Activated naive CD4-positive, alpha-beta T cell treated with anti-CD3 and anti-CD28 coated beads, Interleukin-2, amount 50 U/mL, for 16 hours (primary cell): ENCODE data around the gene CDKN2B-AS1.

Source experiments
- DNase-seq: peaks from one replicate; pipeline ENCODE4 v3.0.0-alpha.2; 2020

The CDKN2B-AS1 gene

GRCh38 chr9:21982861-21983560 is 11.6 kb upstream of the CDKN2B-AS1 start:
- no peak for DNase-seq

- DNase-seq: no peak
Observed at GRCh38 chr9:21983561-21983935, 11.0 kb upstream of the CDKN2B-AS1 start.

GRCh38 chr9:21984101-21984500 is 10.5 kb upstream of the CDKN2B-AS1 start:
- DNase-seq: no peak

- DNase-seq: no peak
Observed at GRCh38 chr9:21985964-21986667, 8.5 kb upstream of the CDKN2B-AS1 start.

- no peak for DNase-seq
Observed at GRCh38 chr9:21988056-21988990, 6.3 kb upstream of the CDKN2B-AS1 start.

GRCh38 chr9:21989440-21990189 is 5.0 kb upstream of the CDKN2B-AS1 start:
- no peak for DNase-seq

- DNase-seq: no peak
Observed at GRCh38 chr9:21991072-21991959, 3.3 kb upstream of the CDKN2B-AS1 start.

- DNase-seq: no peak
Observed at GRCh38 chr9:21993007-21993406, 1.6 kb upstream of the CDKN2B-AS1 start.

- peak; percentile 32 for DNase-seq
Observed at GRCh38 chr9:21993893-21994555, 567 bp upstream of the CDKN2B-AS1 start, which contains the start of gene CDKN2A. CDKN2A (minus strand) TSS chr9:21994392.

GRCh38 chr9:21995006-21995665 is 545 bp downstream of the CDKN2B-AS1 start:
- peak; percentile 56 for DNase-seq

GRCh38 chr9:21995666-21996398 is 1.2 kb downstream of the CDKN2B-AS1 start:
- DNase-seq: no peak

- DNase-seq: no peak
Observed at GRCh38 chr9:21996438-21996837, 1.8 kb downstream of the CDKN2B-AS1 start.

- DNase-seq: no peak
Observed at GRCh38 chr9:21996858-21997257, 2.3 kb downstream of the CDKN2B-AS1 start.

GRCh38 chr9:21997480-21997879 is 2.9 kb downstream of the CDKN2B-AS1 start:
- DNase-seq: no peak

GRCh38 chr9:21998026-21998425 is 3.4 kb downstream of the CDKN2B-AS1 start:
- DNase-seq: no peak

GRCh38 chr9:22002038-22002437 is 7.4 kb downstream of the CDKN2B-AS1 start:
- DNase-seq: no peak

GRCh38 chr9:22005021-22005701 is 10.6 kb downstream of the CDKN2B-AS1 start:
- no peak for DNase-seq

- no peak for DNase-seq
Observed at GRCh38 chr9:22005702-22006606, 11.4 kb downstream of the CDKN2B-AS1 start.
